ENCODE results near the gene DBX1.

DNA sequence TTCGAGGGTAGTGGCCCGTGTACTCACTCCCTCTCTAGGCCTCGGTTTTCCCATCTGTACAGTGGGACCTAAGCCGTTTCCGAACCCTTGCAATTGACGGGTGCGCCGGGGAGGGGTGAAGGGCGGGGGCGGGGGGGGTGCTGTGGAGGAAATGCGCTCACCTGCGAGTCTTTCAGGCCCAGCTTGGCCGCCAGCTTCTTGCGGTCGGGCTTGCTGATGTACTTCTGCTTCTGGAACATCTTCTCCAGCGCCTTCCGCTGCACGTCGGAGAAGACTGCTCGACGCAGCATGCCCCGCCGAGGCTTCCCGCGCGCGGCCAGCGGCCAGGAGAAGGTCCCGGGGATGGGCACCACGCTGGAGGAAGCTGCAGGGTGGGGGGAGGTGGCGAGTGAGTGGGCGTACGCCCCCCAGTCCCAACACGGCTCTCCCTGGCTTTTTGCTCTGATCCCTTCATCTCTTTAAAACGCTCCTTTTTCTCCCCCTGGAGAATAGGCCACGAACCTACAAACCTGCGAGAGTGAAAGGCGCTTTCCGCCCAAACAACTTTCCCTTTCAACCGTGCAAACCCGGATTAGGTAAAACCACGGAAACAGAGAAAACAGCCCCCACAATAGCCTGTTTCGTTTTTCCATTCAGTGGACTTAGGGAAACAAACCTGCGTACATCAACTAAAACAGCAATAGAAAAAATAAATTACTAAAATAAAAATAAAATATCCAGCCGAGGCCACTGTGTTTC lies 3.2 kb downstream of the DBX1 start:
- no peak for TF ChIP-seq CTCF (IDR thresholded peaks at IDR 0.05)
- TF ChIP-seq POLR2A (IDR thresholded peaks at IDR 0.05) = no peak
